SU-DHL-6 (cell line): ENCODE measurements around the gene ZNHIT2.

Experiments used
- EZH2phosphoT487 ChIP-seq: fragments of 200-600 bp; sonication (generic), shearing (Covaris generic); conservative IDR thresholded peaks from 2 replicates; pipeline ENCODE4 v1.6.1; 2018; ENCODE audit warnings: mild to moderate bottlenecking, antibody characterized with exemption, low read length, moderate library complexity, mixed read lengths
- TF ChIP-seq, protein P1 (sequence below): fragments of 200-600 bp; sonication (generic); IDR thresholded peaks from one replicate; pipeline ENCODE4 v1.5.1; 2017; ENCODE audit warnings: antibody characterized with exemption, mild to moderate bottlenecking, low read length, moderate library complexity; ENCODE audit not compliant: insufficient read depth, poor library complexity, severe bottlenecking

DNA sequence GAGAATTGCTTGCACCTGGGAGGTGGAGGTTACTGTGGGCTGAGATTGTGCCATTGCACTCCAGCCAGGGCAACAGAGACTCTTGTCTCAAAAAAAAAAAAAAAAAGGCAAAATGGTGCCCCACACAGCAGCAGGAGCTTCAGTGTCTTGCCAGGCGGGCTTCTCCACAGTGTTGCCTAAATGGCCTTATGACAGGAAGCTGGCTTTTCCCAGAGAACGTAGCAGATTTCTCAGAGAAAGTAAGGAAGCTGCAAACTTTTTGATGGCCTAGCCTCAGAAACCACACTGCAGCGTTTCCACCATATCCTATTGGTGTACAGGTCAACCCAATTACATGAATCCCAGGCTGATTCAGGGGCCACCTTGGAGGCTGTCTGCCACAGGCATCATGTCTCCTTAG, 39.8 kb upstream of the ZNHIT2 start:
- TF ChIP-seq, protein P1, sequence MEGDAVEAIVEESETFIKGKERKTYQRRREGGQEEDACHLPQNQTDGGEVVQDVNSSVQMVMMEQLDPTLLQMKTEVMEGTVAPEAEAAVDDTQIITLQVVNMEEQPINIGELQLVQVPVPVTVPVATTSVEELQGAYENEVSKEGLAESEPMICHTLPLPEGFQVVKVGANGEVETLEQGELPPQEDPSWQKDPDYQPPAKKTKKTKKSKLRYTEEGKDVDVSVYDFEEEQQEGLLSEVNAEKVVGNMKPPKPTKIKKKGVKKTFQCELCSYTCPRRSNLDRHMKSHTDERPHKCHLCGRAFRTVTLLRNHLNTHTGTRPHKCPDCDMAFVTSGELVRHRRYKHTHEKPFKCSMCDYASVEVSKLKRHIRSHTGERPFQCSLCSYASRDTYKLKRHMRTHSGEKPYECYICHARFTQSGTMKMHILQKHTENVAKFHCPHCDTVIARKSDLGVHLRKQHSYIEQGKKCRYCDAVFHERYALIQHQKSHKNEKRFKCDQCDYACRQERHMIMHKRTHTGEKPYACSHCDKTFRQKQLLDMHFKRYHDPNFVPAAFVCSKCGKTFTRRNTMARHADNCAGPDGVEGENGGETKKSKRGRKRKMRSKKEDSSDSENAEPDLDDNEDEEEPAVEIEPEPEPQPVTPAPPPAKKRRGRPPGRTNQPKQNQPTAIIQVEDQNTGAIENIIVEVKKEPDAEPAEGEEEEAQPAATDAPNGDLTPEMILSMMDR, result no peak
- no peak for TF ChIP-seq EZH2phosphoT487
